GM19099 (cell line): ENCODE data around the gene C5orf63.

Source experiments
- POLR2A ChIP-seq: IDR thresholded peaks from 3 replicates; pipeline ENCODE4 v1.6.1; 2011; ENCODE audit warnings: low read depth; ENCODE audit not compliant: insufficient read length; ENCODE audit errors: extremely low read depth

Gene C5orf63

GRCh38 chr5:127084656-127085055 lies 11.4 kb upstream of the C5orf63 start:
- no peak for TF ChIP-seq POLR2A

DNA sequence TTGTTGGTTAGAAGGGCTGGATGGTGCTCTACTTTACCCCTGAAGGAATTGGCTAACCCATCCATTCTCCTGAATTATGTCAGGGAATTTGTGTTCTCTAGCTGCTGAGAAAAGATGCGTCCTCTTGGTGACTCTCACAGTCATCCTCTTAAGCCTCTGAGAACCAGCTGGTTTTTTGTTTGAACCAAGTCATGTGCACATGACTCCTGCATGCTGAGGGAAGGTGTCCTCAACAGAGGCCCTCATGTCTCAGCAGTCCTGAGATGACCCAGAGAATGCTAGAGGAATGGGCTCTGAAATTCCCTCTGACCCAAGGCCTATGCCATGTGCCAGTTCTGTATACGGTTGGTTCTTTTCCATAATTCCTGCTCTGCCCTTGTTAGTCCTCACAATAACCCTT lies 10.4 kb upstream of the C5orf63 start:
- no peak for TF ChIP-seq POLR2A

GRCh38 chr5:127079994-127080491 lies 6.7 kb upstream of the C5orf63 start:
- no peak for TF ChIP-seq POLR2A

DNA sequence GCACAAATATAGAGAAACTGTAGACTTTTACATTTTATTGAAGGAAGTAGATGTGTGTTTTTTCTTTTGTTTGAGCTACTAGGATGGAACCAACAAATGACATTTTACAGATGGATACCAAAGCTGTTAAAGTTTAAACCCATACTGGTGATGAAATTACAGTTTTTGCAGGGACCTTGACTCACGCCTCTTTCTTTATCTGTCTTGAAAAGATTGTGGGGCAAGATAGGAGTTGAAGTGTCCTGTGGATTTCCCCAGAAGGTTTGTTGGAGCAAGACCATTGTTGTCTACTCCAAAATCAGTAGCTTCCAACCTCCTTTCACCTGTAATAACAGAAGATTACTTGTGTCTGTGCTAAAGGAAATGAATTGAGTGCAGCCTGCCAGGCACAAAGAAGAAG lies 4.1 kb upstream of the C5orf63 start:
- no peak for TF ChIP-seq POLR2A

- no peak for TF ChIP-seq POLR2A
These were observed 3.2 kb upstream of the C5orf63 start for GRCh38 chr5:127076315-127077129.

DNA sequence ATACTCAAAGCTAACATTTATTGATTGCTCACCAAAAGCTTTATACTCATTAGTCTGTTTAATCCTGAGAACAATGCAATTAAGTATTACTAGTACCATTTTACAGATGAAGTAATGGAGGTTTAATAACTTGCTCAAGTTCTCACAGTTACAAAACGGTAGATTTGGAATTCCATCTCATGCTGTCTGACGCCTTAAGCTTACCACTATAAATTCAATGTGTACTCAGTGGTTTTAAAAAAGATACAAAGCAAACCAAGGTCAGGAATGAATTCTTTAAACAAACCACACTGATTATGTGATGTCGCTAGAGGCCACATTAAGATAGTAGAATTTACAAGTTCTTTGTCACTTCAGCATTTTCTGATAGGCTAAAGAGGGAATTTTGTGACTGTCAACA lies 1.2 kb upstream of the C5orf63 start:
- no peak for TF ChIP-seq POLR2A

GRCh38 chr5:127070243-127070642 lies 3.1 kb downstream of the C5orf63 start:
- TF ChIP-seq POLR2A: no peak

DNA sequence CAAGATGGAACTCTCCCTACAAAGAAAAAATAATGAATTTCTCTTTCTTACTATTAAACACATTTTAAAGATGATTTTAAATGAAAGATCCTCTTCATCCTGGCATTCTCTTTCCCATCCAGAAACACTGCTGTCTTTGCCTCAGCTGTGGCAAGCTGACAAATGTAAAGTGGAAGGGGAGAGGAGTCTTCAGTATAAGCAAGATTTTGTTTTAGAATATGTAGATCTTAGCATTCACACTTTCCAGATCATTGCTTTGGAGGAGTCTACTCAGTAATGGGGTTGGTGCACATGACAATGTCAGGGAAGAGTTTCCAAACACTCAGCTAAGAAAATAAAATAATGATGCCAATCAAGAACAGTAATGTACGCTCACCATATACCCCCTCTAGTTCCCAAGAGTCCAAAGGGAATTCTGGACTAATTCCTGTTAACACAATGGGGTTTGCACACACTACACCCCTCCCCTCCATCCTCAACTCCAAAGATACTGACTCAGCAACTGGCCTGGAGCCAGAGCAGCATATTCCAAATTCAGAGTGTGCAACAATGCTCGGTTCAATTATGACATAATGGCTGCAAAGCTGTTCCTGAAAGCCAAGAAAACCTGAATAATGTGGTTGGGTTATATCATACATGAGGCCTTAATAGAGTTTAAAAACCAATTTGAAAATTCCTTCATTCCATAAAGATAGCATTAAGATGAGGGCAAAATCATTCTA lies 4.6 kb downstream of the C5orf63 start:
- TF ChIP-seq POLR2A: no peak

DNA sequence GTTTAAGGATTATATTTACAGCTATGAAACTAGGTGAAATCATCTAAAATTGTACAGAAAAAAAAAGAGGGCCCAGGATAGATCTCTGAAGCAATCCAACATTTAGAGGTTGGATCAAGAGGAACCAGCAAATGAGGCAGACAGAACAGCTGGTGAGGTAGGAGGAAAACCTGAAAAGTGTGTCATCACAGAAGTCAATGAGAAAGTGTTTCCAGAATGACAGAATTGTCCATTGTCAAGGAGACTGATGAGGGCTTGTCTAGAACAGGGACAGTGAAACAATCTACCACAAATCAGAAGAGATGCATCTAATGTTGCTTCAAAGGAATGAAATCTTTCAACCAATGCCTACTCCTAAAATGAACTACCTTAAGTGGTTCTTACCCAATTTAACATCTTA lies 6.6 kb downstream of the C5orf63 start:
- TF ChIP-seq POLR2A: no peak

GRCh38 chr5:127064253-127064840 lies 9.0 kb downstream of the C5orf63 start:
- TF ChIP-seq POLR2A: no peak

- TF ChIP-seq POLR2A: no peak
These were observed 9.9 kb downstream of the C5orf63 start for GRCh38 chr5:127063257-127063913.

DNA sequence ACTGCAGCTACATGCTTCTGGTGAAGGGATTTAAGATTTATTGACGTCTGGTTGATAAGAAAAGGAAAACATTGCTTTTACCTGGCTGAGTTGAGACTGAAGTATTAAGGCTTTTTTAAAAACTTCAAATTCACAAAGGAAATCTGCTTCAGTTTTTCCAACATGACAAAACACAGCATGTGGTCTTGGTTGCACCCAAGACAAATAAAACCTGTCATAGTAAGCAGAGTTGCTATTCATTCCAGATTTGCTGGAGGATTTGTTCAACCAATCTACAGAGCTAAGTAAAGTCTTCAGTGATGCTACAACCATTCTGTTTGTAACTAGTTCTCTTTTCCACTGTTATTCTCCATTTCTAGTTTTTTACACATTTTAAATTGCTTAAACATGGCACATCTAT lies 11.3 kb downstream of the C5orf63 start:
- TF ChIP-seq POLR2A: no peak

- no peak for TF ChIP-seq POLR2A
These were observed 11.8 kb downstream of the C5orf63 start for GRCh38 chr5:127061537-127061936.

DNA sequence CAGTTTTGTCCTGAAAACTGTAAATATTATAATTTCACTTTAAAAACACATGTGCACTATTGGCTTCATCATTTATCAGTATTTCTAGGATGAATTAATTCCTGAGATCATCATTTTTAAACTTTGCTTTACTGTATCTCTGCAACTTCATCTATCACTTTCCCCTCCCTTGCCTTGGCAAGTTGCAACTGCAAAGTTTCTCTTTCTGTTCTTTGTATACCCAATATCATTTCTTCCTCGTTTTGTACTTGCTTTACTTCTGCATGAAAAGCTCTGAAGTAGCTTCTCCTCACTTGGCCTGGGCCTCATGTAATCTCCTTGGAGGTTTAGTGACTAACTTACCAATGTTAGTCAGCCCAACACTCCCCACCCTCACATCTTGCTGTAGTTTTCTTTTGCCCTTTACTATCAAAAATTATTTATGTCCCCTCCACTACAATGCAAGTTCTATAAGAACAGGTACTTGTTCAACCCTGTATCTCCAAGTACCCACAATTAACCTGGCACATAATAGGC lies 12.8 kb downstream of the C5orf63 start:
- TF ChIP-seq POLR2A: no peak

DNA sequence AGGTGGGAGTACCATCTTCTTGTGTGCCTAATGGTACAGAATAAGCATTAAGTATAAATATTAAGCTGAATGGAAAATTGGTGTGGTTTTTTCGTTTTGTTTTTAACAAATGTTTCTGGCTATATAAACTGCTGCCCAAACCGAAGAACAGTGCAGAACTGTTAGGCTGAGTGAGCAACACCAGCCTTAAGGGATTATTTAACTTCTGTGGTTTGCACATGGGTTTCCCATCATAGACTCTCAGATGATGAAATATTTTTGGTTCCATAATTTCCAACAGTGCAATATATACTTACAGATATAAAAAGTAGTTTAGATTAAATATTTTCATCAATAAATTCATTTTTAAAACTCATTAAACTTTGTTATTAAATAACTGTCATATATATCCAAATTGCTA lies 16.4 kb downstream of the C5orf63 start:
- TF ChIP-seq POLR2A: no peak
